Vagina (tissue), 2 donors: Measurements from ENCODE around the gene IGFBP5. TPM values are rescaled to one million over a fixed set of nuclear protein-coding genes. Genes with fewer than 3 reads are reported as not detected.
A peak's percentile ranks its signal among the peaks of the same experiment; 100 is the strongest.

Experiments used
- DNase-seq, 2 donors: peaks; one replicate each; pipeline ENCODE4 v3.0.0-alpha.2; 2017; ENCODE audit errors: extremely low spot score in 2 of 2
- H3K27ac ChIP-seq: fragments of 200-600 bp; sonication (generic); one replicate; pipeline ENCODE4 v1.5.1; 2019
- H3K27me3 ChIP-seq: fragments of 200-600 bp; sonication (generic); one replicate; pipeline ENCODE4 v1.5.1; 2019
- H3K36me3 ChIP-seq, 2 donors: fragments of 200-600 bp; sonication (generic); one replicate each; pipeline ENCODE4 v1.5.1; 2017 to 2019
- H3K4me1 ChIP-seq: fragments of 200-600 bp; sonication (generic); one replicate; pipeline ENCODE4 v1.5.1; 2019
- H3K4me3 ChIP-seq, 2 donors: fragments of 200-600 bp; sonication (generic); 1 replicate in 1 of 2; 2 replicates in 1 of 2; pipeline ENCODE4 v1.5.1; 2016 to 2019
- H3K9me3 ChIP-seq: fragments of 200-600 bp; sonication (generic); one replicate; pipeline ENCODE4 v1.5.1; 2019
- CTCF ChIP-seq, 3 experiments: fragments of 450-650 bp in 2 of 3; fragments of 200-600 bp in 1 of 3; sonication (generic) in 1 of 3; IDR thresholded peaks; one replicate each; pipeline ENCODE4 v1.5.1; 2017 to 2019; ENCODE audit warnings: antibody characterized with exemption in 3 of 3, mild to moderate bottlenecking in 2 of 3, moderate library complexity in 2 of 3
- POLR2A ChIP-seq, 2 donors: fragments of 450-650 bp; IDR thresholded peaks; one replicate each; pipeline ENCODE4 v1.6.1; 2017; ENCODE audit warnings: antibody characterized with exemption in 2 of 2, mild to moderate bottlenecking in 2 of 2, moderate library complexity in 2 of 2
- POLR2AphosphoS5 ChIP-seq, 2 donors: sonication (generic); formaldehyde crosslinking; IDR thresholded peaks; one replicate each; pipeline ENCODE4 v1.9.0; 2017; ENCODE audit warnings: antibody characterized with exemption in 2 of 2, mild to moderate bottlenecking in 2 of 2, low read depth in 1 of 2; ENCODE audit not compliant: insufficient read depth in 1 of 2
- intact Hi-C: fragments of 100-400 bp; cut with DNase I; formaldehyde crosslinking; loops from one replicate; pipeline ENCODE4 v1.15.1; 2023
- total RNA-seq: library from RNA; depleted of rRNA; stranded (reverse); fragments of >200 nt; gene quantifications from one replicate; pipeline ENCODE4 v1.2.3, GENCODE V29; 2016

Gene IGFBP5
- total RNA-seq, 1 donor from 2014 or later: 1,041 TPM

DNA sequence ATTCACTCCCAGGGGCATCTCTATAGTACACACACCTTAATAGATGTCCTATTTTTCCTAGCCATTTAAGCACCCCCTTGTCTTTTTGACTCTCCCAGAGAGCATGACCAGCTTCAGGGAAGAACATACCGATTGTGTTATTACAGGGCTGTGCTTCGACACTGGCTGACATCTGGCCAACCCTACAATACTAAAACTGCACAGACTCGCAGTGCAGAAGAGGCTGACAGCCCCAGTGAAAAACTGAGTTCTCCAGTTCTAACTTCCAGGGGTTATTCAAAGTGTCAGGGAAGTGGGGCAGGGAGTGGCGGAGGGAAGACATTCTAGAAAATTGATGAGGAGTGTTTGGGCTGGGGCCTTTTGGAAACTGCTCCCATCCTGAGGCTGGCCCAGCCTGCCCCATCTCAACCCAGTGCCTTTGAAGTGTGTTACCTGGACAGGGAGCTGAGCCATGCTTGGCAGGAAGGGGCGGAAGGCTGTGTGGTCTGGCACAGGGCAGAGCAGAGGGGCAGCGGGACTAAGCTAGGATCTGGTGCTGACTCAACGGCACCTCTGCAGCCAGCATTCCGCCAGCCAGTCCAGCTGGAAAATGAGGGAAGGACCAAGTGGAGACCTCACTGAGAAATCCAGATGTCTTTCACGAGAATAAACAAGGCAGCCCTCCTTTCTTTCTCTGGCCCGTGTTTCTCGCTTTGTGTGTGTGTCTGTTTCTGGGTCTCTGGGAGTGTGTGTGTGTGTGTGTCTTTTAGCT is 15.4 kb upstream of the IGFBP5 start:
- Histone ChIP-seq H3K9me3 (no peaks in the 10 kb centered on the region), H3K36me3 (no peaks in the 10 kb centered on the region), H3K4me3 (no peak overlapping the region), H3K27ac (peak overlapping the region; percentile 81), H3K27me3 (no peaks in the 10 kb centered on the region), H3K4me1 (peaks cover 57% of the 10 kb centered on the region)
- intact Hi-C loops: loop anchor here (5.0 kb wide), 1 partner anchor 67 kb away; no protein-coding TSS in a partner anchor
- no peak for DNase-seq
- peak in 1 of 2 donors; percentile 59 for TF ChIP-seq POLR2AphosphoS5 (IDR thresholded peaks at IDR 0.05; ENCODE audit: insufficient read depth in 1 of 2, low read depth in 1 of 2)
- TF ChIP-seq POLR2A (IDR thresholded peaks at IDR 0.05): no peak

DNA sequence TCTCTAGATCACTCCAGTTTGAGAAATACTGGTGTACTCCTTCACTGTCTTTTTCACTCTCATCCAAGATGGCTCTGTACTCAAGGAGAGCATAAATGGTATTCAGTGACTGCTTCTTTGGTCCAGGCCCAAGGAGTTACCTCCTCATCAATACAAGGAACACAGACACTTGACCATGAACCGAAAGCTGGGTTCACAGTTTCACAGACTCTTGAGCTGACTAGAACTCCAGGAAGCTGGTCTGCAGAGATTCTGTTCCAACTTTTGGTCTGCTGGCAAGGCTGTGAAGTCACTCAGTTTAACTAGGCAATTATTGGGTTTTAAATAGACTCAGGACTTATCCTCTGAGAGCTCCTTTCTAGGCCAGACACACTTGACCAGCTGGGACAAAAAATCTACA is 7.4 kb upstream of the IGFBP5 start:
- H3K36me3 ChIP-seq: no peaks in the 10 kb centered on the region
- no peak for DNase-seq
- intact Hi-C loops: no loop called here
- TF ChIP-seq POLR2AphosphoS5 (IDR thresholded peaks at IDR 0.05; ENCODE audit: insufficient read depth in 1 of 2, low read depth in 1 of 2): no peak
- no peak for TF ChIP-seq POLR2A (IDR thresholded peaks at IDR 0.05)
- no peak for TF ChIP-seq CTCF (IDR thresholded peaks at IDR 0.05)
- no peaks in the 10 kb centered on the region for H3K27me3 ChIP-seq
- peak overlapping the region; percentile 19 for H3K27ac ChIP-seq
- H3K4me3 ChIP-seq: no peak overlapping the region
- peaks cover 30% of the 10 kb centered on the region for H3K4me1 ChIP-seq
- no peaks in the 10 kb centered on the region for H3K9me3 ChIP-seq

GRCh38 chr2:216701544-216701943 is 6.2 kb upstream of the IGFBP5 start:
- Histone ChIP-seq H3K27ac (peak overlapping the region; percentile 71), H3K4me1 (peaks cover 37% of the 10 kb centered on the region), H3K27me3 (no peaks in the 10 kb centered on the region), H3K9me3 (no peaks in the 10 kb centered on the region), H3K36me3 (no peaks in the 10 kb centered on the region), H3K4me3 (no peak overlapping the region)
- DNase-seq: no peak
- intact Hi-C loops: no loop called here
- no peak for TF ChIP-seq CTCF (IDR thresholded peaks at IDR 0.05)
- TF ChIP-seq POLR2A (IDR thresholded peaks at IDR 0.05): no peak
- TF ChIP-seq POLR2AphosphoS5 (IDR thresholded peaks at IDR 0.05; ENCODE audit: insufficient read depth in 1 of 2, low read depth in 1 of 2): no peak

DNA sequence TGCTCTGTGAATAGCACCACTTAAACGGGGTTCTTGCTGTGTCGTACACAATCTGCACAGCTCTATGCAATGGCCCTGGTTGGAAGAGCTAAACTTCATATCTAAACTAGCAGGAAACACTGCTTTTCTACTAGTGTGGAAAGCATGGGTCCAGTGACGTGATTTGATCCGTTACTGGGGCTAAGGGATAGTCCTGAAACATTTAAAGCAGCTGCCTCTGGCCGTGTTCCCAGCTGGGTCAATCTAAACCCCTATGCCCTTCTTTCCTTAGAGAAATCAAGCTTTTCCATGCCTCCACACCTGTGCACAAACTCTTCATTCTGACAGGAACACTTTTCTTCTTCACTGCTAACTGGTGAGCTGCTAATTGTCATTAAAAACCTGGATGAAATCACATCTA is 5.4 kb upstream of the IGFBP5 start:
- H3K4me1 ChIP-seq: peaks cover 41% of the 10 kb centered on the region
- no peak for DNase-seq
- peak overlapping the region; percentile 71 for H3K27ac ChIP-seq
- H3K27me3 ChIP-seq: no peaks in the 10 kb centered on the region
- H3K9me3 ChIP-seq: no peaks in the 10 kb centered on the region
- no peak for TF ChIP-seq POLR2A (IDR thresholded peaks at IDR 0.05)
- no peak for TF ChIP-seq CTCF (IDR thresholded peaks at IDR 0.05)
- no peak for TF ChIP-seq POLR2AphosphoS5 (IDR thresholded peaks at IDR 0.05; ENCODE audit: insufficient read depth in 1 of 2, low read depth in 1 of 2)
- no peaks in the 10 kb centered on the region for H3K36me3 ChIP-seq
- no peak overlapping the region for H3K4me3 ChIP-seq
- intact Hi-C loops: no loop called here

- no peak for DNase-seq
- H3K9me3 ChIP-seq: no peaks in the 10 kb centered on the region
- intact Hi-C loops: no loop called here
- H3K4me1 ChIP-seq: peaks cover 41% of the 10 kb centered on the region
- peak overlapping the region in 1 of 2 donors; percentile 15 for H3K4me3 ChIP-seq
- no peak for TF ChIP-seq POLR2AphosphoS5 (IDR thresholded peaks at IDR 0.05; ENCODE audit: insufficient read depth in 1 of 2, low read depth in 1 of 2)
- no peak for TF ChIP-seq POLR2A (IDR thresholded peaks at IDR 0.05)
- no peak for TF ChIP-seq CTCF (IDR thresholded peaks at IDR 0.05)
- H3K36me3 ChIP-seq: no peaks in the 10 kb centered on the region
- peak overlapping the region; percentile 71 for H3K27ac ChIP-seq
- H3K27me3 ChIP-seq: no peaks in the 10 kb centered on the region
Observed at GRCh38 chr2:216700088-216700567, 4.8 kb upstream of the IGFBP5 start.
